Measurements from ENCODE around the gene MBD6. TPM values are rescaled to one million over a fixed set of nuclear protein-coding genes. Genes with fewer than 3 reads are reported as not detected.

MBD6 gene
- total and polyA plus RNA-seq, 11 donors, result 11.4 to 43.3 (median 28.7) TPM

GRCh38 chr12:57547288-57548012 is 24.8 kb downstream of the MBD6 start:
- ATAC-seq (no peak), DNase-seq (no peak)
- Histone ChIP-seq H3K4me3 (peak overlapping the region in 11 of 12 donors; percentile 60 to 99 (median 93)), H3K27me3 (peaks cover 0 to 33% (median 22%) of the 10 kb centered on the region in 9 donors), H3K9me3 (no peaks in the 10 kb centered on the region), H3K36me3 (peaks cover 0 to 16% (median 3%) of the 10 kb centered on the region in 9 donors), H3K4me1 (peaks cover 0 to 48% (median 30%) of the 10 kb centered on the region in 12 donors), H3K27ac (peak overlapping the region in 7 of 12 donors; percentile 70 to 93 (median 91))
- intact Hi-C loops (cut with DNase I), result loop anchor here in 2 of 10 donors (2.0 to 5.0 kb wide), 2 partner anchors 25 to 60 kb away; partner anchors contain the start of genes MBD6 (in 2 of the 2) and MARS1 (in 1 of the 2)
- WGBS, 4 donors, result 21 to 25% (median 23%) methylated on average over 9 of the region's 9 CpGs
- TF ChIP-seq CTCF (IDR thresholded peaks at IDR 0.05), result no peak

- TF ChIP-seq CTCF (IDR thresholded peaks at IDR 0.05) (no peak), POLR2A (IDR thresholded peaks at IDR 0.05) (no peak)
- ATAC-seq (no peak), DNase-seq (no peak)
- H3K27ac ChIP-seq, result no peak overlapping the region
- H3K27me3 ChIP-seq, result peaks cover 0 to 38% (median 22%) of the 10 kb centered on the region in 9 donors
- peaks cover 0 to 11% (median 0%) of the 10 kb centered on the region in 9 donors for H3K36me3 ChIP-seq
- H3K4me1 ChIP-seq, result peaks cover 0 to 48% (median 30%) of the 10 kb centered on the region in 12 donors
- no peak overlapping the region for H3K4me3 ChIP-seq
- H3K9me3 ChIP-seq, result no peaks in the 10 kb centered on the region
- WGBS, 4 donors, result 95 to 99% (median 96%) methylated on average over 2 of the region's 2 CpGs
- intact Hi-C loops (cut with DNase I), result loop anchor here in 1 of 10 donors (5.0 kb wide), 1 partner anchor 61 kb away; the partner anchor contains the start of gene MARS1
These were observed 25.3 kb downstream of the MBD6 start for GRCh38 chr12:57548013-57548315.

- Histone ChIP-seq H3K36me3 (peaks cover 0 to 11% (median 0%) of the 10 kb centered on the region in 9 donors), H3K27ac (no peak overlapping the region), H3K27me3 (peaks cover 0 to 38% (median 22%) of the 10 kb centered on the region in 9 donors), H3K4me3 (no peak overlapping the region), H3K4me1 (peaks cover 0 to 45% (median 30%) of the 10 kb centered on the region in 12 donors), H3K9me3 (no peaks in the 10 kb centered on the region)
- 25 to 46% (median 33%) methylated on average over 2 of the region's 2 CpGs for WGBS, 4 donors
- DNase-seq (no peak), ATAC-seq (no peak)
- TF ChIP-seq POLR2A (IDR thresholded peaks at IDR 0.05) (no peak), CTCF (IDR thresholded peaks at IDR 0.05) (no peak)
- intact Hi-C loops (cut with DNase I), result loop anchor here in 1 of 10 donors (5.0 kb wide), 1 partner anchor 61 kb away; the partner anchor contains the start of gene MARS1
These were observed 25.9 kb downstream of the MBD6 start for GRCh38 chr12:57548488-57548887.

- Histone ChIP-seq H3K4me3 (peak overlapping the region in 11 of 12 donors; percentile 14 to 56 (median 43)), H3K27me3 (peaks cover 0 to 38% (median 22%) of the 10 kb centered on the region in 9 donors), H3K27ac (no peak overlapping the region), H3K36me3 (peaks cover 0 to 6% (median 0%) of the 10 kb centered on the region in 9 donors), H3K4me1 (peaks cover 0 to 36% (median 24%) of the 10 kb centered on the region in 12 donors), H3K9me3 (no peaks in the 10 kb centered on the region)
- TF ChIP-seq POLR2A (IDR thresholded peaks at IDR 0.05), result no peak
- DNase-seq, result no peak
- no peak for ATAC-seq
- intact Hi-C loops (cut with DNase I), result loop anchor here in 1 of 10 donors (5.0 kb wide), 1 partner anchor 62 kb away; the partner anchor contains the start of gene MARS1
- 35 to 46% (median 42%) methylated on average over 12 to 13 of the region's 13 CpGs for WGBS, 4 donors
These were observed 26.7 kb downstream of the MBD6 start for GRCh38 chr12:57549203-57549908.

Data from heart left ventricle (tissue), 16 donors.